NT2/D1 (cell line): Measurements from ENCODE around the gene ARMH2.

Experiments
- DNase-seq: peaks from one replicate; pipeline ENCODE4 v3.0.0-alpha.2; 2011; ENCODE audit warnings: low read depth, low spot score
- H3K27me3 ChIP-seq: 2 replicates; pipeline ENCODE4 v1.6.0; 2011; ENCODE audit warnings: mild to moderate bottlenecking; ENCODE audit not compliant: insufficient read length, insufficient read depth
- H3K36me3 ChIP-seq: 2 replicates; pipeline ENCODE4 v1.6.1; 2011; ENCODE audit warnings: mild to moderate bottlenecking, low read length, mixed read lengths; ENCODE audit not compliant: insufficient read depth, insufficient read length
- H3K4me1 ChIP-seq: 2 replicates; pipeline ENCODE4 v1.5.1; 2011; ENCODE audit not compliant: insufficient read depth, insufficient read length
- H3K4me3 ChIP-seq: 2 replicates; pipeline ENCODE4 v1.5.1; 2011; ENCODE audit warnings: low read depth; ENCODE audit not compliant: insufficient read length
- H3K9ac ChIP-seq: 2 replicates; pipeline ENCODE4 v1.6.0; 2011; ENCODE audit warnings: low read depth; ENCODE audit not compliant: insufficient read length
- H3K9me3 ChIP-seq: 2 replicates; pipeline ENCODE4 v1.5.1; 2011; ENCODE audit warnings: mild to moderate bottlenecking, low read length; ENCODE audit not compliant: insufficient read depth
- SUZ12 ChIP-seq: IDR thresholded peaks from 2 replicates; pipeline ENCODE4 v1.6.1; 2011; ENCODE audit not compliant: insufficient read length, insufficient read depth; ENCODE audit errors: extremely low read depth
- YY1 ChIP-seq: IDR thresholded peaks from 2 replicates; pipeline ENCODE4 v1.6.1; 2011; ENCODE audit not compliant: insufficient read length, insufficient read depth
- ZNF274 ChIP-seq: IDR thresholded peaks from 2 replicates; pipeline ENCODE4 v1.6.1; 2011; ENCODE audit warnings: mild to moderate bottlenecking, low read depth, low read length

Gene ARMH2

GRCh38 chr6:24788031-24788665 lies 10.6 kb downstream of the ARMH2 start:
- DNase-seq: no peak
- no peak overlapping the region for H3K4me3 ChIP-seq
- no peak for TF ChIP-seq ZNF274
- TF ChIP-seq SUZ12: no peak
- TF ChIP-seq YY1: no peak
- no peaks in the 10 kb centered on the region for H3K4me1 ChIP-seq
- peaks cover 50% of the 10 kb centered on the region for H3K36me3 ChIP-seq
- H3K9ac ChIP-seq: no peak overlapping the region
- no peaks in the 10 kb centered on the region for H3K27me3 ChIP-seq
- no peaks in the 10 kb centered on the region for H3K9me3 ChIP-seq

- Histone ChIP-seq H3K9ac (no peak overlapping the region), H3K9me3 (no peaks in the 10 kb centered on the region), H3K36me3 (peaks cover 67% of the 10 kb centered on the region), H3K27me3 (no peaks in the 10 kb centered on the region), H3K4me3 (no peak overlapping the region), H3K4me1 (no peaks in the 10 kb centered on the region)
- TF ChIP-seq SUZ12 (no peak), ZNF274 (no peak), YY1 (no peak)
- no peak for DNase-seq
Observed at GRCh38 chr6:24780206-24780605, 18.5 kb downstream of the ARMH2 start.

GRCh38 chr6:24779416-24780016 lies 19.2 kb downstream of the ARMH2 start:
- DNase-seq: no peak
- Histone ChIP-seq H3K9me3 (no peaks in the 10 kb centered on the region), H3K27me3 (no peaks in the 10 kb centered on the region), H3K36me3 (peaks cover 60% of the 10 kb centered on the region), H3K4me3 (no peak overlapping the region), H3K9ac (no peak overlapping the region), H3K4me1 (no peaks in the 10 kb centered on the region)
- TF ChIP-seq YY1 (no peak), SUZ12 (no peak), ZNF274 (no peak)

GRCh38 chr6:24778878-24779277 lies 19.8 kb downstream of the ARMH2 start:
- Histone ChIP-seq H3K9ac (no peak overlapping the region), H3K36me3 (peaks cover 54% of the 10 kb centered on the region), H3K4me3 (no peak overlapping the region), H3K4me1 (no peaks in the 10 kb centered on the region), H3K27me3 (no peaks in the 10 kb centered on the region), H3K9me3 (no peaks in the 10 kb centered on the region)
- no peak for TF ChIP-seq YY1
- TF ChIP-seq ZNF274: no peak
- TF ChIP-seq SUZ12: no peak
- no peak for DNase-seq

- H3K9ac ChIP-seq: peak overlapping the region; percentile 21
- H3K4me3 ChIP-seq: no peak overlapping the region
- no peak for DNase-seq
- no peaks in the 10 kb centered on the region for H3K4me1 ChIP-seq
- TF ChIP-seq YY1 (no peak), SUZ12 (no peak), ZNF274 (no peak)
- H3K36me3 ChIP-seq: peaks cover 49% of the 10 kb centered on the region
- H3K27me3 ChIP-seq: no peaks in the 10 kb centered on the region
- H3K9me3 ChIP-seq: no peaks in the 10 kb centered on the region
Observed at GRCh38 chr6:24778121-24778520, 20.6 kb downstream of the ARMH2 start.

GRCh38 chr6:24777227-24777626 lies 21.5 kb downstream of the ARMH2 start:
- no peaks in the 10 kb centered on the region for H3K27me3 ChIP-seq
- H3K9me3 ChIP-seq: no peaks in the 10 kb centered on the region
- peak overlapping the region; percentile 13 for H3K4me3 ChIP-seq
- peak overlapping the region; percentile 8 for H3K9ac ChIP-seq
- no peak for DNase-seq
- TF ChIP-seq ZNF274 (no peak), YY1 (no peak), SUZ12 (no peak)
- peaks cover 40% of the 10 kb centered on the region for H3K36me3 ChIP-seq
- H3K4me1 ChIP-seq: no peaks in the 10 kb centered on the region

GRCh38 chr6:24775520-24776058 lies 23.1 kb downstream of the ARMH2 start:
- H3K9me3 ChIP-seq: no peaks in the 10 kb centered on the region
- peak overlapping the region; percentile 98 for H3K4me3 ChIP-seq
- peak overlapping the region; percentile 82 for H3K9ac ChIP-seq
- peaks cover 24% of the 10 kb centered on the region for H3K36me3 ChIP-seq
- DNase-seq: no peak
- H3K4me1 ChIP-seq: no peaks in the 10 kb centered on the region
- H3K27me3 ChIP-seq: no peaks in the 10 kb centered on the region
- no peak for TF ChIP-seq YY1
- no peak for TF ChIP-seq ZNF274
- TF ChIP-seq SUZ12: no peak
